ENCODE data around the gene RAB44.
"Not testable (repeated sequence)": the region's sequence is repeated elsewhere in the genome, so short reads cannot be mapped to it uniquely, and the experiment has no call there.

Gene RAB44, protein sequence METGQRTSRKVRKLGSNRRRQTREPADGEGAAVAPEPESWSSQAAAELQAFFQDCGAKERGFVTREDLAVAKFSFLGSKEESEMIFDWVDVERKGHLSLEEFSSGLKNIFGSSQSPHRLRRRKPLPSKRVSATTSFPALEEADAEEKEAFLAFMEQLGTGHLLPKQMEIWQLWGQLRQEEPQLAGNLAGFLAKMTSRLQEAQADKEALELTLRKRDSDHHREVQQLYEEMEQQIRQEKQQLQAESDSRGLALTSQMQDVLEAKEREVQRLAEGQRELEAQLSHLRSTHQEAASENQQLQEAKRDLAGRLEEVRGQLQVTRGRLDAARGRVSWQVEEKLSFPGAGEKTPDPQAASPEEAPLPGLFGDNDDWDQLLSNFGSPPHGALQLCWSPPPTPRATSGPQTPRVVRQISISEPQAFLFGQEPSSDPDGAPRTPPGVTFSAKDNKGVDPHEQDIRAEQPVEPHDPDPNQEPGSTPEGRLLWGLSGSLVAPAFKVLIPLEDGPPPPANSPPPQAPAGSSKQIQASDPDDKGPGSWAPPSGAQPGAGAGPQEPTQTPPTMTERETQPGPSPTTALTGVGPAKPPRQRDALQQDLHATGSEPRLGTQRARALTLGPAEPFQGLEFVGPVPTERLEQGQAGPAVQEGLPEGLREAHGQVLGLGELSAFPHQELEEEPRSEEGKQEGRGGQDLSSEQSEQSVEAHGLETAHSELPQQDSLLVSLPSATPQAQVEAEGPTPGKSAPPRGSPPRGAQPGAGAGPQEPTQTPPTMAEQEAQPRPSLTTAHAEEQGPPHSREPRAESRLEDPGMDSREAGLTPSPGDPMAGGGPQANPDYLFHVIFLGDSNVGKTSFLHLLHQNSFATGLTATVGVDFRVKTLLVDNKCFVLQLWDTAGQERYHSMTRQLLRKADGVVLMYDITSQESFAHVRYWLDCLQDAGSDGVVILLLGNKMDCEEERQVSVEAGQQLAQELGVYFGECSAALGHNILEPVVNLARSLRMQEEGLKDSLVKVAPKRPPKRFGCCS

DNA sequence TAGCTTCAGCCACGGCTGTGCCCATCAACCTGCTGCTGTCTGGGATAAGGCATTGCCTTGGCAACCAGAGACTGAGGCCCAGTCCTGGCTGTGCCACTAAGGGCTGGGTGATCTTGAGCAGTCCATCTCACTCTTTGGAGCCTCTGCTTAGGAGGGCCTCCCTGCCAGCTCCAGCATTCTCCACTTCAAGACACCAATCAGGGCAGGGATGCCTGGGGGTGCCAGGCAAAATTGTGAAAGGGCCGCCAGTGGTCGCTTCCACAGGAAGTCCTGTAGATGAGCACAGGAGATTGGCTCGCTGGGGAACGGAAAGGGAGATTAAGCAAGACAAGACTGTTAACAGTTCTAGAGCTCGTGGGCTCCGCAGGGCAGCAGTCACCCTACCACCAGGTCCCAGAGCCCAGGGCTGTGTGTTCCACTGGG lies at the start of gene RAB44:
Gene RAB44, plus strand, starts transcription at position 346 of the 423 bp plus-strand sequence. CDS start 6,410 bp downstream, outside the sequence.
- DNase-seq, result no peak

- no peak for DNase-seq
Measured at GRCh38 chr6:36649086-36649485, 48.5 kb upstream of the RAB44 start.

DNA sequence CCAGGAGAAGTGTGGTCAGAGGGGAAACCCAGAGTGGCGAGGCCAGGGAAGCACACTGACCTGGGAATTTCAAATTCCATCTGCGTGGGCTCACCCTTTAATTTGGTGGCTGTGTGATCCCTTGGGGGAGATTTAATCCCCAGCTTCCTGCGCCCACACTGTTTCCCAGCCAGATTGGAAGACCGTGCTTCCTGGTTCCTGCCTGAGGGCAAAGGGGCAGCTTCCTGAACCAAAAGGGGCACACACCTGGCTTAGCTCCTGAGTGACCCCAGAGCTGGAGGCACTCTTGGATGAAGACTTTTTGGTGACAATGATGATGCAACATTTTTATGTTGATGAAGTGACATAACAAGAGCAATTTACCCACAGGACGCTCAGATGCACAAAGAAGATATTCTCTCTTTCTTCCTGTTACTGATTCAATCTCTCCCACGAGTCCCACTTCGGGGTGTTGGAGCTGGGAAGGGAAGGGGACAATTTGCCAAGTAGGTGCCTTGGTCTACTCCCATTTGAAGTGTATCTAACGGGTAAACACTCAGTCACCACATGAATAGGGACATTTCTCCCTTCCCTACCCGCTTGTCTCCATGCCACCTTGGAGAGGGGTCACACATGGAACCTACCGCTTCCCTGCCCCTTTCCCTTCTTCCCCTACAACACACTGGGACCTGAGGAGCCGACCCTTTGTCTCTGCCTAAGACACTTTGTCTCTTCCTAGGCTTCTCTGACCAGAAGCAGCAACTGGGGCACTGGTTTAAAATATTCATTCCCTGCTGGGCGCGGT lies 47.7 kb upstream of the RAB44 start:
- no peak for DNase-seq

DNA sequence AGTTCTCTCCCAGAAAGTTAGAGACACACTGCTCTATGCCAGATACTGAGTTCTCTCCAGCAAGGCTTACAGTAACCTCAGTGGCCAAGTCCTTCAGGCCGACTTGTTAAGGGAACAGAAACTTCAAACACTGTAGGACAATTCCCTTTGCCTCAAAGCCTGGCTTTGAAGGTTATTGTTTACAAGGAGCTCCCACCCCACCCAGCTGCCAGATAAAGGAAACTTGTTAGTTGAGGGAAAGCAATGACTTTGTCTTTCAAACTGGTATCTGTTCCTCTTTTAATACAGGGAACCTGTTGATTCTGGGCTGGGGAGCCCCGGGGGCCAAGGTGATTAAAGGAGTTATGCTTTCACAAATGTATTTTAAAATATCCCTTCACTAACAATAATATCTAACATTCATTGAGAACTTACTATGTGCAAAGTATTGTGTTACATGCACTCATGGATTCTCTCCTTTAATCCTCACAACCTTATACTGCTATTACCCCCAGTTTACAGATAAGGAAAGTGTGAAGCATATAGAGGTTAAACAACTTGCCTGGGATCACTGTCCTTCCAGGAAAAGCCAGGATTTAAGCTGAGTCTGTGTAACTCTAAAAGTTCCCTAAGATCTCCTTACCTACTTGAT lies 46.7 kb upstream of the RAB44 start:
- DNase-seq, result peak; percentile 8

GRCh38 chr6:36651659-36652379 lies 45.8 kb upstream of the RAB44 start:
- DNase-seq, result no peak

DNA sequence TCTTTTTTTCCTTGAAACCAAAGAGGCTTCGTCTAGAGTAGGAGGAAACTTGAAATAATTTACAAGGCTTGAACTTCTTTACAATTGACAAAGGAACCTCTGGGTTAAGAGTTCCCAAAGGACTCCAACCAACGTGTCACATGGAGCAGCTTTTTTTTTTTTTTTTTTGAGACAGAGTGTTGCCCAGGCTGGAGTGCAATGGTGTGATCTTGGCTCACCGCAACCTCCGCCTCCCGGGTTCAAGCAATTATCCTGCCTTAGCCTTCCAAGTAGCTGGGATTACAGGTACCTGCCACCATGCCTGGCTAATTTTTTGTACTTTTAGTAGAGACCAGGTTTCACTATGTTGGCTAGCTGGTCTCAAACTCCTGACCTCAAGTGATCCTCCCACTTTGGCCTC lies 43.2 kb upstream of the RAB44 start:
- not testable (repeated sequence) for DNase-seq

DNA sequence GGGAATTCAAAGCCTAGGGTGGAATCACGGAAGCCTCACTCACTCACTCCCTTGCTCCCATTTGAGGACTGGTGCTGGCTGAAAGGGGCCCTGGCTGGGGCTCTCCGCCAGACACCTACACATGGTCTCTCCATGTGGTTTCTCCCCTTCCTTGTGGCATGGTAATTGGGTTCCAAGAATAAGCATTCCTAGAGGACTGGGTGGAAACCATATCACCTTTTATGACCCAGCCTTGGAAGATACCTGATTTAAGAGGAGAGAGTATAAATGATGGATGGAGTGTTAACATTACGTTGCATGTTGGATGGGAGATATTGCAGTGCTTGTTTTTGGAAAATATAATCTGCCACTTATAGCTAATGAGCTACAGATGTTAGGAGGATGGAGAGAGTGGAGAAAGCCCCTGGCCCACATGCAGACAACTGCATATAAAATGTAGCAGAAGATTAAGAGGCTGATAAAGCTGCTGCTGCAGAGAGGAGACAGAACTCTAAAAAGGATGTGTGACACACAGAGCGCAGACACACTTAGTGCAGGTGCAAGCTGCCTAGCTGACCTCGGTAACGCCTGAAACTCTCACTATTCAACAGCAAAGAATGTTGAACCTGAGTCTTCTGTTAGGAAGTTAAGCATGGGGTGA lies 42.4 kb upstream of the RAB44 start:
- DNase-seq, result no peak

- no peak for DNase-seq
Measured at GRCh38 chr6:36656441-36656840, 41.2 kb upstream of the RAB44 start.

GRCh38 chr6:36657271-36657670 lies 40.4 kb upstream of the RAB44 start:
- no peak for DNase-seq

DNA sequence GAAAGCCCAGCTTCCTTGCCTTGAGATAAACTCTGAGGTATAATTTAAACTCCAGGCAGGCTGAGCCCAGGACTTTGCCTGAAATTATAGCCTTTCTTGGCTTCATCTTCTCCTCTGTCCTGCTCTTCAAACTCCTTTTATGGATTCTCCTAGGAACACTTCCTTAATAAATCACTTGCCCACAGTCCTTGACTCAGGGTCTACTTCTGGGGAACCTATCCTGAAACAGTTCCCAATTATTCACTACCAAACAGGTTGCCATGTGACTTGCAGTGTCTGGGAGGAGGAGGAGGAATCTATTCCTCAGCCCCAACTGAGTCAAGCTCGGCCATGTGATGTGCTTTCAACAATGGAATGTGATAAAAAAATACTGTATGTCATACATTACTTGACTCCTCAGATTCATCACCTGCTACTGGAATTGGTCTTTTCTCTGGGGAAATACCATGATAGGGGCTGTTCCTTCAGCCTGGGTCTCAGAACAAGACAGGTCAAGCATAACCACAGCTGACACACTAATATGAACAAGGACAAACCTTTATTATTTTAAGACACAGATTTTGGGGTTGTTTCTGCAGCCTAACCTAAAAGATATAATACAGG lies 39.6 kb upstream of the RAB44 start:
- DNase-seq, result no peak

DNA sequence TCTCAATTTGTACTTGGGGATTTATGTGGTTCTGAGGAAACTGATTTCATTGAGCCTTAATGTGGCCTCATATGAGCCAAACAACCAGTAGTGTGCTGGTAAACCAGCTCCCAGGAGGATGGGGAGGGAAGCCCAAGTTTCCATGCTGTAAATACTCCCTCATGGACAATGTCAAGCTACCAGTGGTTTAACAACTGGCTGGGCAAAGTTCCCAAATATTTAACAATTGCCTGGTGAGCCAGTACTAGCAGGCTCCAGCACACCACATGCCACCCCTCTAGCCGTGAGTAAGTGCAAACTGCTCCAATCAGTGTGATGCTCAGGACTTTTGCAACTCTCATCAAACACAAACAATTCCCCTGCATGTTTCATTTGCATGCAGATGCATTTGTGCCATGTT lies 38.4 kb upstream of the RAB44 start:
- no peak for DNase-seq

GRCh38 chr6:36660771-36661471 lies 36.7 kb upstream of the RAB44 start:
- DNase-seq, result no peak

DNA sequence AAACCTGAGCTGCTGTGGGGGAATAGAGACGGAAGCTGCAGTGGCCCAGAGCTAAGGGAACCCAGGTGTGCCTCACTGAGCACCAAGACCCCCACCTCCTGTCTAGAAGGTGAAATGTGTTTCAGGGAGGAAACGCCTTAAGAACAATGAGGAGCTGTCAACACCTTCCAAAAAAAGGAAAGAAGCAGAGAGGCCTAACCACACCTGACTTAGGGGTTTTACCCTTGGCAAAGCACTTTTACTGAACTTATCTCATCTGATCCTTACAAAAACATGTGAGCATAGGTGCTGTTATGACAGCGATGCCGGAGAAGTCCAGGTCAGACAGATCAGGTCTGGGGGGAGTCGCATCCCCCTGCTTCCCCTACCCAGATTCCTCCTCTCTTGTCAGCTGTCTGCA lies 35.2 kb upstream of the RAB44 start:
- no peak for DNase-seq

- no peak for DNase-seq
Measured at GRCh38 chr6:36662827-36663256, 34.8 kb upstream of the RAB44 start.

- DNase-seq, result no peak
Measured at GRCh38 chr6:36663504-36664446, 33.9 kb upstream of the RAB44 start.

- no peak for DNase-seq
Measured at GRCh38 chr6:36665180-36665579, 32.4 kb upstream of the RAB44 start.

- DNase-seq, result no peak
Measured at GRCh38 chr6:36666287-36666686, 31.3 kb upstream of the RAB44 start.

GRCh38 chr6:36666826-36667591 lies 30.6 kb upstream of the RAB44 start:
- peak; percentile 57 for DNase-seq

All from CD4-positive, alpha-beta T cell treated with Interferon gamma for 1 hour (primary cell).